Measurements from ENCODE around the gene CREM. TPM values are rescaled to one million over a fixed set of nuclear protein-coding genes. Genes with fewer than 3 reads are reported as not detected.

Gene CREM
- total and polyA plus RNA-seq, 2 of the 4 experiments (the other 2 are of a cell fraction) = 33.2 to 40.5 TPM

GRCh38 chr10:35211390-35211789, 84.7 kb downstream of the CREM start:
- no peaks in the 10 kb centered on the region for H4K20me1 ChIP-seq (ENCODE audit: insufficient read depth, low read length)
- in situ Hi-C loops (cut with MboI; ENCODE audit: low sequenced_read_pairs) = loop anchor here (10.0 kb wide), 1 partner anchor 537 kb away; no protein-coding TSS in a partner anchor
- no peaks in the 10 kb centered on the region for H3K27me3 ChIP-seq (ENCODE audit: control insufficient read depth, insufficient read depth, low read length)
- peaks cover 8% of the 10 kb centered on the region for H3K36me3 ChIP-seq (ENCODE audit: control insufficient read depth, insufficient read depth, low read length)
- H2AFZ ChIP-seq (replicated peaks; ENCODE audit: low read length, poor library complexity) = no peak overlapping the region
- no peak overlapping the region for H2BK20ac ChIP-seq (ENCODE audit: low read depth, low read length)
- H3K14ac ChIP-seq (replicated peaks; ENCODE audit: low read depth, low read length) = no peak overlapping the region
- TF ChIP-seq RCOR1 (IDR thresholded peaks at IDR 0.05; ENCODE audit: insufficient replicate concordance, low read length) (no peak), BHLHE40 (IDR thresholded peaks at IDR 0.05; ENCODE audit: low read depth, low read length) (no peak), ELK1 (IDR thresholded peaks at IDR 0.05; ENCODE audit: borderline replicate concordance, low read depth, low read length) (no peak), CEBPB (IDR thresholded peaks at IDR 0.05; ENCODE audit: low read depth, low read length) (no peak), FOS (IDR thresholded peaks at IDR 0.05; ENCODE audit: low read depth, low read length) (no peak), MXI1 (IDR thresholded peaks at IDR 0.05; ENCODE audit: borderline replicate concordance, low read depth, low read length) (no peak), RFX5 (IDR thresholded peaks at IDR 0.05; ENCODE audit: low read depth, low read length) (no peak), NFE2L2 (IDR thresholded peaks at IDR 0.05; ENCODE audit: low read depth, low read length) (no peak), RAD21 (IDR thresholded peaks at IDR 0.05; ENCODE audit: low read length) (no peak), MAZ (IDR thresholded peaks at IDR 0.05; ENCODE audit: borderline replicate concordance, low read depth, low read length) (no peak), CHD1 (IDR thresholded peaks at IDR 0.05; ENCODE audit: low read depth, low read length) (no peak), MAFK (IDR thresholded peaks at IDR 0.05; ENCODE audit: low read depth, low read length) (no peak), USF2 (IDR thresholded peaks at IDR 0.05; ENCODE audit: low read depth, low read length) (no peak), POLR2A (IDR thresholded peaks at IDR 0.05; ENCODE audit: low read depth, low read length) (no peak), SMC3 (IDR thresholded peaks at IDR 0.05; ENCODE audit: low read depth, low read length) (no peak), CTCF (conservative IDR thresholded peaks at IDR 0.05; ENCODE audit: low read depth, low read length) (no peak)
- H3K27ac ChIP-seq (ENCODE audit: insufficient read depth, low read length) = no peak overlapping the region
- H3K56ac ChIP-seq (ENCODE audit: extremely low read depth, insufficient read depth, low read length) = no peak overlapping the region
- H2BK15ac ChIP-seq (ENCODE audit: low read depth, low read length) = no peak overlapping the region
- H2AK5ac ChIP-seq (ENCODE audit: low read depth, low read length) = no peak overlapping the region
- peak overlapping the region in 1 of 2 experiments; percentile 4; a peak in 1 of 4 replicates for H4K8ac ChIP-seq (ENCODE audit: low read depth in 2 of 2, low read length in 2 of 2)
- dilution Hi-C loops (cut with HindIII; ENCODE audit: low sequenced_read_pairs, unreplicated experiment) = no loop called here
- no peaks in the 10 kb centered on the region; a peak in 1 of 4 replicates for H3K79me1 ChIP-seq (ENCODE audit: low read depth in 1 of 2, low read length in 2 of 2)
- POLR2A ChIA-PET (ENCODE audit: unreplicated experiment) = no interaction called here
- H3K4me2 ChIP-seq (ENCODE audit: low read depth, low read length) = no peak overlapping the region
- H3K9ac ChIP-seq (ENCODE audit: low read depth, low read length) = no peak overlapping the region
- no peaks in the 10 kb centered on the region for H3K9me3 ChIP-seq (ENCODE audit: control insufficient read depth, insufficient read depth, low read length)
- no peak overlapping the region for H4K5ac ChIP-seq (ENCODE audit: low read depth, low read length)
- H3K4me3 ChIP-seq (ENCODE audit: insufficient read depth, low read depth, low read length) = no peak overlapping the region
- H4K91ac ChIP-seq (ENCODE audit: insufficient read depth, low read depth, low read length) = no peak overlapping the region
- no peak overlapping the region for H2BK120ac ChIP-seq (ENCODE audit: low read depth, low read length)
- ATAC-seq (ENCODE audit: low read depth) (no peak; the same call in 1 of the 2 replicates), DNase-seq (no peak)
- intact Hi-C loops (cut with micrococcal nuclease) = loop anchor here (5.0 kb wide), 1 partner anchor 554 kb away; no protein-coding TSS in a partner anchor
- CTCF ChIA-PET = interaction anchor here (0.8 kb wide), 2 partner anchors 15 to 85 kb away, joined by 3 read pairs; no protein-coding TSS in a partner anchor
- peak overlapping the region; percentile 41; the same call in 1 of the 2 replicates for H3K23ac ChIP-seq (ENCODE audit: low read depth, low read length)
- H3K18ac ChIP-seq (ENCODE audit: low read depth, low read length) = no peak overlapping the region
- 21% methylated on average over 2 of the region's 7 CpGs; no CpG with 5 or more reads in 1 of the 2 experiments for WGBS, 2 experiments (ENCODE audit: extremely low coverage in 2 of 2, insufficient read length in 1 of 2)
- H3K4me1 ChIP-seq (ENCODE audit: control insufficient read depth, insufficient read depth, low read length) = peaks cover 2% of the 10 kb centered on the region
- BruUV-seq (replicated peaks) = no TSS peak
- H2AK9ac ChIP-seq (replicated peaks; ENCODE audit: low read depth, low read length, poor library complexity) = no peak overlapping the region
- no peak overlapping the region for H2BK5ac ChIP-seq (ENCODE audit: low read depth, low read length, poor library complexity, severe bottlenecking)
- H3K4ac ChIP-seq (ENCODE audit: low read depth, low read length) = no peak overlapping the region
- H3K9me1 ChIP-seq (ENCODE audit: insufficient read depth, low read length) = peaks cover 3% of the 10 kb centered on the region; the same call in 1 of the 2 replicates

Data from IMR-90 (cell line).